Body of pancreas (tissue), 4 donors: ENCODE measurements around the gene R3HDM2.

Experiments
- POLR2A ChIP-seq, 3 donors: fragments of 450-650 bp; IDR thresholded peaks; one replicate each; pipeline ENCODE4 v1.6.1; 2016; ENCODE audit warnings: antibody characterized with exemption in 3 of 3, mild to moderate bottlenecking in 2 of 3
- TF ChIP-seq, protein P1 (sequence below), 7 experiments: fragments of 450-650 bp in 4 of 7; fragments of 200-600 bp in 3 of 7; sonication (generic) in 3 of 7; IDR thresholded peaks; one replicate each; pipeline ENCODE4 v1.5.1; 2016 to 2019; ENCODE audit warnings: antibody characterized with exemption in 7 of 7

DNA sequence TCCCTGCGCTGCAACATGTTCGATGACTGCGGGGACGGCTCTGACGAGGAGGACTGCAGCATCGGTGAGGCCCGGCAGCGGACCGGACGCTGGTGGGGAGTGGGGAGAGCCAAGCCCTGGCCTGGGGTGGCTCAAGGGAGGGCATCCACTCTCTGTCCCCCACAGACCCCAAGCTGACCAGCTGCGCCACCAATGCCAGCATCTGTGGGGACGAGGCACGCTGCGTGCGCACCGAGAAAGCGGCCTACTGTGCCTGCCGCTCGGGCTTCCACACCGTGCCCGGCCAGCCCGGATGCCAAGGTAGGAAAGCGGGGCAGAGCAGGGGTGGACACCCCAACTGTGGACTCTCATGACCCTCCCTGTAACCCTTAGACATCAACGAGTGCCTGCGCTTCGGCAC is 225.7 kb downstream of the R3HDM2 start:
- TF ChIP-seq, protein P1, sequence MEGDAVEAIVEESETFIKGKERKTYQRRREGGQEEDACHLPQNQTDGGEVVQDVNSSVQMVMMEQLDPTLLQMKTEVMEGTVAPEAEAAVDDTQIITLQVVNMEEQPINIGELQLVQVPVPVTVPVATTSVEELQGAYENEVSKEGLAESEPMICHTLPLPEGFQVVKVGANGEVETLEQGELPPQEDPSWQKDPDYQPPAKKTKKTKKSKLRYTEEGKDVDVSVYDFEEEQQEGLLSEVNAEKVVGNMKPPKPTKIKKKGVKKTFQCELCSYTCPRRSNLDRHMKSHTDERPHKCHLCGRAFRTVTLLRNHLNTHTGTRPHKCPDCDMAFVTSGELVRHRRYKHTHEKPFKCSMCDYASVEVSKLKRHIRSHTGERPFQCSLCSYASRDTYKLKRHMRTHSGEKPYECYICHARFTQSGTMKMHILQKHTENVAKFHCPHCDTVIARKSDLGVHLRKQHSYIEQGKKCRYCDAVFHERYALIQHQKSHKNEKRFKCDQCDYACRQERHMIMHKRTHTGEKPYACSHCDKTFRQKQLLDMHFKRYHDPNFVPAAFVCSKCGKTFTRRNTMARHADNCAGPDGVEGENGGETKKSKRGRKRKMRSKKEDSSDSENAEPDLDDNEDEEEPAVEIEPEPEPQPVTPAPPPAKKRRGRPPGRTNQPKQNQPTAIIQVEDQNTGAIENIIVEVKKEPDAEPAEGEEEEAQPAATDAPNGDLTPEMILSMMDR (IDR thresholded peaks at IDR 0.05): no peak
- no peak for TF ChIP-seq POLR2A (IDR thresholded peaks at IDR 0.05)
